Stimulated activated CD8-positive, alpha-beta memory T cell treated with anti-CD3 and anti-CD28 coated beads, Interleukin-15, amount 100 ng/mL, for 24 hours (primary cell): ENCODE data around the gene ADGRL2.
"Not testable (repeated sequence)": the region's sequence is repeated elsewhere in the genome, so short reads cannot be mapped to it uniquely, and the experiment has no call there.

Source experiments
- DNase-seq: peaks from one replicate; pipeline ENCODE4 v3.0.0-alpha.2; 2020; ENCODE audit warnings: low read depth

ADGRL2 gene

DNA sequence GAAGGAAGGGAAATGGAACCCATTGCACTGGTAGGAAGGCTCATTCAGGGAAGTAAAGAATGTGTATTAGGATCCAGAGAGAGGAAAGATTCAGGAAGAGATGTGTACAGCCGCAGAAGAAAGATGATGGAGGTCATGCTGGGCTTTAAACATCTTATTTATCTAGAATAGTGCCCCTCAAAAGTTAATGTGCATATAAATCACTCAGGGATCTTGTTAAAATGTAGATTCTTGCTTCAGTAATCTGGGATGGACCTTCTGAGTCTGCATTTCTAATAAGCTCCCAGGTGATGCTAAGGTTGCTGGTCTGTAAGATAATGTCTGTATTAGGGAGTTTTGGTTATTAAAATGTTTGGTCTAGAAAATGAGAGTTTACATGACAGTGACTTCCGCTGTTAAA lies 46.3 kb downstream of the ADGRL2 start:
- DNase-seq, result no peak

DNA sequence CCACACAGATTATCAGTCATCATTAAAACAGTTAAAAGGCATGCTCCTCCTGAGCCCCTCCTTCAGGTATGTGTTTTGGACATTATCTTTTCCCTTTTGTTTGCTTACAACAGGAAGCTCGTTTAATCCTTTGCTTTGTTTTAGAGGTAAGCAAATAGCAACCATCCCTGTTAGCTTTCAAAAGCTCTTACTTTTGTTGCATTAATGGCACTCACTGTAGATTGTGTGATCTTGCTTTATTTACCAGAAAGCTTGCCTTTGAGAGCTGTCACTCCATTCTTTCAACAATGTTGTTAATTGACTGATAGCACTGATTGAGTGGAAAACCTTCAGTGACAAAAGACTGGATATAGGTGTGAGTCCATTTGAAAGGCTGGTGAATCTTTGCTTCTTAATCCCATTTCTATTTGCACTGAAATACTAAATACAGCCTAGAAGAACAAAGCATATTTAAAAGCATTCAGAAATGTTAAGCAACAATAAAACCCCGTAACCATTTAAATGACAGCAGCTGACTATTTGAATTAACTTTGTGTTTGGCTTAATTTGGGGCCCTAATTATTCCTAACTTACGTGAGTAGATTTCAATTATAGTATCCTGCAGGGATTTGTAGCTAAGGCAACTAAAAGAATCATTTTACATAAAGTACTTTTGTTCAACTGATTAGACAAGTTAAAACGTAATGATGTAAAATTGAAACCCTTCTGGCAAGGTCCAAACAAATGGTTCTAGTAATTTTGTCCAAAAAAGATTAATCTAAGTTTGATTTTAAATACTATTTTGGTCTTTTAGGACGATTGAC lies 48.3 kb downstream of the ADGRL2 start:
- no peak for DNase-seq

DNA sequence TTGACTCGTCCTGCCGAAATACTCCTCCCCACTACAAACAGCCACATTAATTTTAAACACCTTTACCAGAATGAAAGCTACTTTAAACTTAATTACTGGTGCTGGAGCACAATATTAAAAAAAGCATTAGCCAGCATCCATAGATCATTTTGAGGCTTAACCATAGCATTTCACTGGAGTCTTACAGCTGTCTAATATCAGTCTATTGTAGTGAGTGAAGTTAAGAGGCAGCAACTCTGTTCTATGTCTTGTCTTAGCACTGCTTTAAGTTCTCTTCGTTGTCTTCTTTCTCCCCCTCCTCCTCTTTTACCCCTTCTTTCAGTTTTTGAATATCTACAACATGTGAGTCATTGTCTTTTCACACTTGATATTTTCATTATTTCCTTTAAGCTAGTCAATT lies 49.3 kb downstream of the ADGRL2 start:
- DNase-seq, result no peak

DNA sequence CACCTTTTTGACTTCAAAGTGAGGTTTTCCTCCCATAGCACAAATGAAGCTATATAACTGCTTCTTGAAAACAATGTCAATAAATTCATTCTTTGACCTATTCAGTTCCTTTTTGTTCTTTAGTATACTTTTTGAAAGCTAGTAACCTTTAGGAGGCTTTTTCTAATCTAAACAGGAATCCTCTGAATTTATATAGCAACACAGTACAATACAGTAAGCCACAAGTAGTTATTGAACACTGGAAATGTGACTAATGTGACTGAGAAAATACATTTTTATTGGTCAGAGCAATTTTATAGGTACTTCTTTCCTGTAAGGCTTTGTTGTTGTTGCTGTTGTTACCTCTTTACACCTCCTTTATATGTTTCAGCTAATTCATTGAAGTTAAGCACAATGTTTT lies 49.8 kb downstream of the ADGRL2 start:
- no peak for DNase-seq

DNA sequence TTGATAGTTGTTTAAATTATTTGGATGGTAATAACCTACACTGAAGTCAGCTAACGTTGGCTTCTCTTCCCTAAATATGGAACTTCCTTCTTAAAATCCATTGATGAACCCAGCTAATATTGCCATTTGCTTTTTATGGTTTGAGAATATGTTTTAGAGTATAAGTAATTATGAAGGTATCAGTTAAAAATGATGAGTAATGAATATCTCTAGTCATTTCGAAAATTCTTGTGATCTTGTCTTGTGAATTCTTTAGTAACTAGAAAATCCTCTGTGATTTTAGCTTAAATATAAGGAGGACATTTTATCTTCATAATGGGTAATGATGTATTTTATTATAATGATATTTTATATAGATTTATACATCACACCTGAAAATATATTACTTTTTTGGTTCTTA lies 50.5 kb downstream of the ADGRL2 start:
- DNase-seq, result no peak

DNA sequence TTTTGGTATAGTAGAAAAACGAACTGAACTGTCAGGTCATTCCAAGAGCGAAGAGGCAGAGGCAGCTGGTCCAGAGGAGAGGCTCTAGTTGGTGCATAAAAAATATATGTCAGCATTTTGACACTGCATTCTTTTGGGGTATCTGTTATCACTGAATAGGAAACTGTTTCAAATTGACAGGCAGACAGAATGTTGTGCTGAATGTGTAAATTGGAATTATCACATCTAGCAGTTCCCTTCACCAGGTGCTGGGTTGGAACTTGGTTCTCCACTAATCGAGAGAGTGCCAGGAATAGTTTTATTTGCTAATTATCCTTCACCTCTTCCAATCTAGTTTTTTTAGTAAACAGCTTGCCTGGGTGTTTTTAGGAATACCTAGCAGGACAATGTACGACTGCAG lies 52.2 kb downstream of the ADGRL2 start:
- DNase-seq, result no peak

DNA sequence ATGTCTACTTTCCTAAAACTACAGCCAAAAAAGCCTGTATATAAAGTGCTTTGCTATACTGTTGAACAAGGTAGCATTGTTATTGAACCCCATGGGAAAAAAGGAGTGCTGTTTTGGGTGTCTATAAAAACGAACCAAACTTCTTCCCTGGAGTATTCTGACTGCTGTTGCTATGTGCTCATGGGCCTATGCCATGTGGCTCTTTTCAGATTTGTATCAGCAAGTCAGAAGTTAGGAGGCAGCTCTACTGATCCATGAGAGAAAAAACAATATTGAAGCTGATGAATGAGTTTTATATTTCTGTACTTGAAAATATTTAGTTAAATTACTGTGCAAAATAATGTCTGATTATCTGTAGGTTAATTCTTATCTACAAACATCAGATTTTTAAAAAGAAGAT lies 66.5 kb downstream of the ADGRL2 start:
- no peak for DNase-seq

DNA sequence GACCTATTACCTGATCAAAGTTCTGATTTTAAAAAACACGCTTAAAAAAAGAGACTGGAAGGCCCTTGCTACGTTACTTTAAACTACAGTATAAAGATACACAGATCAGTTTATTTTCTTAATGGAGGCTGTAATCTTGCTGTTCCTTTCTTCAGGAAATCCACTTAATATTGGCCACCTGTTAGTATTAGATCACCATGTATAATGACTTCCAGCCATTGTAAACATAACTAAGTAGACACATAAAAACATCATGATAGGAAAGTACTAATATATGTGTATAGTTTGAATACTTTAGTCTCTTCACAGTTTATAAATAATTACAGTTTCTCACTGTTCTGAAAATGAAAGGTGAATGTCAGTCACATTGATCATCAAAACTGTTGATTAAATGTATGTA lies 68.6 kb downstream of the ADGRL2 start:
- no peak for DNase-seq

DNA sequence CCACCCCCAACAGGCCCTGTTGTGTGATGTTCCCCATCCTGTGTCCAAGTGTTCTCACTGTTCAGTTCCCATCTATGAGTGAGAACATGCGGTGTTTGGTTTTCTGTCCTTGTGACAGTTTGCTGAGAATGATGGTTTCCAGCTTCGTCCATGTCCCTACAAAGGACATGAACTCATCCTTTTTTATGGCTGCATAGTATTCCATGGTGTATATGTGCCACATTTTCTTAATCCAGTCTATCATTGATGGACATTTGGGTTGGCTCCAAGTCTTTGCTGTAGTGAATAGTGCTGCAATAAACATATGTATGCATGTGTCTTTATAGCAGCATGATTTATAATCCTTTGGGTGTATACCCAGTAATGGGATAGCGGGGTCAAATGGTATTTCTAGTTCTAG lies 70.4 kb downstream of the ADGRL2 start:
- DNase-seq, result not testable (repeated sequence)

DNA sequence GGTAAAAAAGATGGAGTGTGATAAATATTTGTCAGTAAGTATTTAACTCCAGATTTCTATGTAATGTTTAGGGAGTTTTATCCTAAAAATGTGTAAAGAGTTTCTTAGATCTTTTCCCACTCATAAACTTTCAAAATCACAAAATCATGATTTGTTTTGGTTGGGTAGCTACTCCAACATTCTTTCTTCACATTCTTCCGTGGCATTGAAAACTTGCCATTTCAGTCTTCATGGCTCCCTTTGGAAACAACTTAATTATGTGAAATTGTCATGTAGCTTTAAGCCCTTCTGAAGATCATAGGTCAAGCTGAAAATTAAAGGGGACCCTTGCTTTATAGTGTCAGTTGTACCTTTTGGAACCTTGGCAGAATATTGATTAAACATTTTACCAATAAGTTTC lies 73.2 kb downstream of the ADGRL2 start:
- DNase-seq, result no peak

DNA sequence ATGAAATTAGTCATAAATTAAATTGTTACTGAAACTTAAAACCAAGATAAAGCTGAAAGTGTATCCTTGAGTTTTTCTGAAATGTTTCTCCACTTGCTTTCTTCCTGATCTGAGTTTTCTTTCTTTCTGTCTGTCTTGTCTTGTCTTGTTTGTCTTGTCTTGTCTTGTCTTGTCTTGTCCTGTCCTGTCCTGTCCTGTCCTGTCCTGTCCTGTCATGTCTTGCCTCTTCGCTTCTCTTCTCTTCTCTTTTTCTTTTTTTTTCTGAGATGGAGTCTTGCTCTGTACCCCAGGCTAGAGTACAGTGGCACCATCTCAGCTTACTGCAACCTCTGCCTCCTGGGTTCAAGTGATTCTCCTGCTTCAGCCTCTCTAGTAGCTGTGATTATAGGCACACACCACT lies 73.7 kb downstream of the ADGRL2 start:
- no peak for DNase-seq

DNA sequence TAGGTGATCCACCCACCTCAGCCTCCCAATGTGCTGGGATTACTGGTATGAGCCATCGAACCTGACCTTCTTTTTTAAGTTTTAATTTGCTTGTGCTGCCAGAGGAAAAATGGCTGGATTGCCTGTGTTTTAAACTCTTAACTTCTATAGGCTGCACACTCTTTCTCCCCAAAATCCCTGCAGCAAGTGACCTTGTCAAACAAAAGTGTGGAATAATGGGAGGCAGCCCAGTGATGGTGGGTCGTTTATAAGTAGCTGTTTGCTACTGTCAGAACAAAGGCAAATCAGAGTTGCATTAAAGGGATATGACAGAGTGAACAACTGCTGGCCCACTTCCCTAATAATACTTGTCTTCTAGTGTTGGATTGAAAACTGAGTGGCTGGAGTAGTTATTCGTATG lies 74.2 kb downstream of the ADGRL2 start:
- no peak for DNase-seq

DNA sequence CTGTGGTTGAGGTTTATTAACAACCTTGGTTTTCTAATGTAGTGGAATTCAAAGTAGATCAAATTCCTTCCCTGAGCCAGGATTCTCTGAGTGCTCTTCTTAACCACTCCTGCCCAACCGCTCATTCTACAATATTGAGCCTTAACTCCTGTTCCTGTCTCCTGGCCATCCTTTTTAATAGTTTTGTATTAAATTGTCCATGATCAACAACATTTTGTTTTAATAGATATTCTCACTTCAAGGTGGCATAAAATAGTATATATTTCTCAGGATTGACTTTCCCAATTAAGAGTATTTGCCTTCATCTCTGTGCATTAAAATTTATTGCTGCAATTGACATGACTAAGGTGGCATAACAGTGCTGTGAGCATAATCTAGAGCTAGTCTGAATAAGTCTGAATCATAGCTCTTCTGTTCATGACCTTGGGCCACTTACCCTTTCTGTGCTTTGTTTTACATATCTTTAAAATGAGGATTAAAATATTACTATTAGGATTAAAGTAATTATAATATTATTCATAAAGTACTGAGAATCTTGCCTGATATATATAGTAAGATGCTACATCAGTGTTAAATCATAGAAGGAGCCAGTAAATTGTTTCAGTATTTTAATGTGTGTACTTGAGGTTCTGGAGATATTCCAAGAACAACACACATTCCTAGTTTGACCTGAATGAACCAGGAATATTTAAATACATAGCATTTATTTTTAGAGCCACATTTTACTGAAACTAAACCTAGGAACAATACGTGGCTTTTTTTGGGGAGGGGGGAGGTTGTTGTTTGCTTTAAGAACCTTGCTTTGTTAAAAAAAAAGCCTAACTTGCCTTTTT lies 76.4 kb downstream of the ADGRL2 start:
- no peak for DNase-seq

DNA sequence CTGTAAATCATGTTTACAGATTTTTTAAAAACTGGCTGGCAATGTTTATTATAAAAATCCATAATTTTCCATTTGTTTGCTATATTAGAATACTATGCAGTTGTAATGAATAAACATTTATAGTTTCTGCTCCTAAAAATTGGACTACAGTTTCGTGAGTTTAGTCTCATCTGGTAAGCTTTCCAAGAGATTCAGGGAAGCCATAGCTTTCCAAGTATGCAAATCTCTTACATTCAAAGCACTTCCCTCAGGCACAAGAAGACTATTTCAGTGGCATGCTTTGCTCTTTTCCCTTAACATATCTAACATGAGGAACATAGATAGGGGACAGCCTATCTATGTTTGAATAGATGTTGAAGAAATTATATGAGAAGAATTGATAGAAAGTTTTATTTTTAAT lies 77.2 kb downstream of the ADGRL2 start:
- no peak for DNase-seq

DNA sequence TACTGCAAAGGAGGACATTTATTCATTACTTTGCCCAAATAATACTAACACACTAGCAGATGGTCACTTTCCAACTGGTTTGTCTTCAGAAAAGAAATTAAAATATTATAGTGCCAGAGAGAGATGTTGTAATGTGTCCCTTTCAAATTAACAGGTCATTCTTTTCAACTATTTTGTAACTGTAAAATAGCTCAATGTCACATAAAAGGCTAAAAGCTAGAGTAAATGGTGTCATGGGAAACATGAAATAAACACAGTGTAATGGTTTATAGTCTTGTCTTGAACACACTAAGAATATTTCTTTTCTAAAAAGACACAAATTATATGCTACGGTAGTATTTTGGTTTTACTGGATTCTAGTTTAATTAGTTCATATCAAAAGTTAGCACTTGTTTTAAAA lies 77.8 kb downstream of the ADGRL2 start:
- DNase-seq, result no peak

DNA sequence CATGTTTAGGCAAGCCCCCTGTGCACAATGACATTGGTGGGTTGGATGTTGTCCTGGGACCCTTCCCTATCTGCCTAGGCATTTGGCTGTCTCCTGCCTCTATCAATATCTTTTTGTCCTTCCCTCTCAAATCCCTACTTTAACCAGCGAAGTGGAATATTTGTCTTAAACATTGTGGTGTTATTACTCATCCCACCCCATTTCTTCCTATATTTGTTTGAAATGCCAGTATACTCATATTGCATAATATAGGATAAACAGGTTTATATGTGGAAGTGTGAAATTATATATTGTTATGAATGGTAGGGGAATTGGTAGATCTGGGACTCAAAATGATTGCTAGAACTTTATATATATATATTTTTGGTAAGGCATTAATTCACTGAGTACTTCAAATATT lies 80.0 kb downstream of the ADGRL2 start:
- DNase-seq, result no peak

DNA sequence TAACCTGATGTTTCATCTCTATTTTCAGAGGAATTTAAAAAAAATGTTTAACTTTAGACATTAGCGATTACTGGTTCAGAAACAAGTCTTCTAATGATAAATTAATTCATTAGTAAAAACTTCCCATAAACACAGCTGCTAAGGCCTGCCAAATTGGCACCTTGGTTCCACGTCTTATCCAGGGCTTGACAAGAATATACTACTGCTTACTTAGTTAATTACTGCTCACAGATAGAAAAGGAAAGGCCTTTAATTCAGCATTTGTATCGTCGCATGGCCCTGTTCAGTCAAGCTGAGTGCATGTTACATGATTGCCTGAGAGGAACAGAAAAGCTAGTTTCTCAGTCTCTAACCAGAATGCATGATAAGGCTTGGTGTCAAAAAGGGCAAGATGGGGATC lies 84.6 kb downstream of the ADGRL2 start:
- DNase-seq, result no peak

DNA sequence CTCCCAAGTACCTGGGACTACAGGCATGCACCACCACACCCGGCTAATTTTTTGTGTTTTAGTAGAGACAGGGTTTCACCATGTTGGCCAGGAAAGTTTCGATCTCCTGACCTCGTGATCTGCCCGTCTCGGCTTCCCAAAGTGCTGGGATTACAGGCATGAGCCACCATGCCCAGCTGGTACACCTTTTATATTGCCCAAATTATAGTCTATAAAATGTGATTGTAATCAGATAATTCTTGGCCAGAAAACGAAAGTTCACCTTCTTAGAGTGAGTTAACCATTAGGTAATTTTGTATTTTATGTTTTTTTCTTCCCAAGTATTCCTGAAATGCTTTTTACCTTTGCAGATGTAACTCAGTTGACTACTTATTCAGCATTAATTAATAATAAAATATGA lies 85.6 kb downstream of the ADGRL2 start:
- not testable (repeated sequence) for DNase-seq

DNA sequence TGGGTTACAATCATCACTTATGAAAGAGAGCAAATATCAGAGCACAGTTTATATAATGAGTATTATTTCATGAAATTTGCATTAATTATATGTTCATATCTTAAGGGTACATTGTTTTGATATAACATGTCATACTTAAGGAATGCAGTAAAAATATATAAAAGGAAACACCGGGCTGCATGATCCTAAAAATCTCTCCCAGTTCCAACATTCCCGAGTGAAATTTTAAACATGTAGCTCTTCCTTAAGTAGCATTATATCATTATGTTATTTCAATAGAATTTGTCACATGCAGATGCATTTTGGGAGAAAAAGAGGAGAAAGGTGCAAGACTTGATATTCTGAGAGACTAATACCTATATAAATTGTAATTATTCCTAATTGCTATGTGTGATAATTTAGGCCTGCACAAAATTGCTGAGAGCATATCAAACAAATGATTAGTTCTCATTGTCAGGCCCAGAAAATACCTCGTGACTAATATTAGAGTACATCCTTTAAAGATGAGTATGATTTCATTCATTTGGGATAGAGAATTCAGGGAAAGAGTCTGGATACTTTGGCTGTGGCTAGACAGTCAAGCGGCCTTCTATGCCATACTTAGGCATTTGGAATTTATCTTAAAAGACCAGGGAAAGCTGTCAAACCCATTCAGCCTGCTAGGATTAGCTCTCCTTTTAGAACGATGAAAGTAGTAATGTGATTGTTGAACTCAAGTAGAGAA lies 86.8 kb downstream of the ADGRL2 start:
- DNase-seq, result no peak

DNA sequence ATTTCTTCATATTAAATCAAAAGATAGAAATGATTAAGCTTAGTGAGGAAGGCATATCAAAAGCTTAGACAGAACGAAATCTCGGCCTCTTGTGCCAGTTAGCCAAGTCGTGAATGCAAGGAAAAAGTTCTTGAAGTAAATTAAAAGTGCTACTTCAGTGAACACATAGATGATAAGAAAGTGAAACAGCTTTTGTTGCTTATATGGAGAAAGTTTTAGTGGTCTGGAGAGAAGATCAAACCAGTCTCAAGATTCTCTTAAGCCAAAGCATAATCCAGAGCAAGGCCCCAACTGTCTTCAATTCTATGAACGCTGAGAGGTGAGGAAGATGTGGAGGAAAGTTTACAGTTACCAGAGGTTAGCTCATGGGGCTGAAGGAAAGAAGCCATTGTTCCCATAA lies 88.4 kb downstream of the ADGRL2 start:
- no peak for DNase-seq

DNA sequence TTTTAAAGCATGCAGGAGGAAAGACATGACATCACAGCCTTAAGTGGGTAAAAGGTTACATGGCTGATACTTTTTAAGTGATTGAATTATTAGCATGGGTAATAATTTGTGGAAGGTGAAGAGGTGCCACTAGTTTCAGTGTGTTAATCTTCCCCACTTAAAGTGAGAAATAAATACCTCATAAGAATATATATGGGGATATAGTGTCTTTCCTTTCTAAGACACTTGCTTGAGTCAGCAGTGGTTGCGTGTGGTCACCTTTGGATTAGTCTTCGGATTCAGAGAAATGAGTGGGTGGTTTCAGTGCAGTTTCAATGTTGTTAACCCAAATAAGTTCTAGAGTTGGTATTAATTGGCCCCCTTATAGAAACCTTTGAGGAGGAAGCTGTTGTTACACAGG lies 94.1 kb downstream of the ADGRL2 start:
- DNase-seq, result no peak

DNA sequence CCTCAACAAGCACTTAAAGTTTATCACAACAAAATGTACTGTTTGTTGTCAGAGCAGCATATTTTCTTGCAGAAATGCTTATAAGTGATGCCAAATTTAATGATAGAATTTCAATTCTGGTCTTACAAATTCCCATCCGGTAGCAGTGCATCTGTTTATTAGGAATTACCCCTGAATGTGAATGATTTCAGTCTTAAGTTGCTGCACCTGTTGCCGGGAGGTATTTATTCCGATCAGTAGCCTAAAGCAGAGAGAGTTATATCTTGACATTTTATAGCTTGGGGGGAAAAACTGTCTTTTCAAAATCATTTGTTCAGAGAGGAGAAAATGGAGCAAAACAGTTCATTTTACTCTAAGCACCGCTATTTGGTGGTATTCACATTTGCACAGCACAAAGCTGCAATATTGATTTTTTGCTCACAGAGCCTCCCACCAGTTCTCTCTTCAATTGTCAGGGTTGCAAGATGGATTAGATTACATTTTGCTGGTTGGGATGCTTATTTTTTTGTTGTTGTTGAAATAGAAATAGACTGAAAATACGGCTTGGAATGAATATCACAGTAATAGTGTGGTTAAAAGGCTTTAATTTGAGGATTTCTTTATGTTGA lies 98.6 kb downstream of the ADGRL2 start:
- no peak for DNase-seq

DNA sequence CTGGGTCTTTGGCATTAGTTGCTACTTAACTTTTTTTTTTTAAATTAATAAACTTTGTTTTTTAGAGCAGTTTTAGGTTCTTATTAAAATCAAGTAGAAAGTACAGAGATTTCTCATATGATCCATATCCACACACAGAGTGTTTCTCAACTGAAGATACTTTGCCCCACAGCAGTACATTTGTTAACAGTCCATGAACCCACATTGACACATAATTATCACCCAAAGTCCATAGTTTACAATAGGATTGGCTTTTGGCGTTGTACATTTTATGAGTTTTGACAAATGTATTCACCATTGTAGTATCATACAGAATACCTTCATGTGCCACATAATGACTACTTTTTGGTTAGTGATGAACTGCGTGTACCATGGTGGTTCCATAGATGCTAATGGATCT lies 106.8 kb downstream of the ADGRL2 start:
- DNase-seq, result no peak
